Keratinocyte (primary cell): Measurements from ENCODE around the gene RASAL2.

Experiments
- EZH2 ChIP-seq: IDR thresholded peaks from one replicate; pipeline ENCODE4 v1.6.1; 2012; ENCODE audit warnings: inconsistent platforms, mild to moderate bottlenecking, low read length, moderate library complexity
- TF ChIP-seq, protein P1 (sequence below), 3 experiments: IDR thresholded peaks in 1 of 3; conservative IDR thresholded peaks in 1 of 3; optimal IDR thresholded peaks in 1 of 3; 2 replicates in 2 of 3; 3 replicates in 1 of 3; pipeline versions ENCODE3 to v1.5.1; 2011; ENCODE audit warnings: low read length in 3 of 3, mild to moderate bottlenecking in 3 of 3, moderate library complexity in 2 of 3, control low read depth in 1 of 3, inconsistent platforms in 1 of 3; ENCODE audit not compliant: insufficient read depth in 2 of 3; ENCODE audit errors: extremely low read depth in 1 of 3

DNA sequence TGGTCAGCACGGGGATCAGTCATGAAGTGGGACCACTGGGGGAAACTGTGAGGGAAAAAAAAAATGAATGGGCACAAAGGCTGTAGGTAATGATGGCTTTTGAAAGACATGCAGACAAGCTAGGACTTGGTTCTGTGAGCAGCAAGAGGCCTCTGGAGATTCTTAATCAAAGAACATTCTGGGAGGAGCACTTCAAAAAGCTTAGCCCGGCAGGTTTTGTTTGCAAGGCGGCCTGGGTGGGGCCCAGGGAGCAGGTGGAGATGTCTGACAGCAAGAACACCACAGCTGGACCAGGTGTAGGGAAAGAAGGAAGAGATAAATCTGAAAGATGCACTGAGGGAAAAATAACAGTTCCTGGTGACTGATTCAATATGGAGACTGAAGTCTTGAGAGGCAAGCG, 425.0 kb downstream of the RASAL2 start:
- TF ChIP-seq, protein P1, sequence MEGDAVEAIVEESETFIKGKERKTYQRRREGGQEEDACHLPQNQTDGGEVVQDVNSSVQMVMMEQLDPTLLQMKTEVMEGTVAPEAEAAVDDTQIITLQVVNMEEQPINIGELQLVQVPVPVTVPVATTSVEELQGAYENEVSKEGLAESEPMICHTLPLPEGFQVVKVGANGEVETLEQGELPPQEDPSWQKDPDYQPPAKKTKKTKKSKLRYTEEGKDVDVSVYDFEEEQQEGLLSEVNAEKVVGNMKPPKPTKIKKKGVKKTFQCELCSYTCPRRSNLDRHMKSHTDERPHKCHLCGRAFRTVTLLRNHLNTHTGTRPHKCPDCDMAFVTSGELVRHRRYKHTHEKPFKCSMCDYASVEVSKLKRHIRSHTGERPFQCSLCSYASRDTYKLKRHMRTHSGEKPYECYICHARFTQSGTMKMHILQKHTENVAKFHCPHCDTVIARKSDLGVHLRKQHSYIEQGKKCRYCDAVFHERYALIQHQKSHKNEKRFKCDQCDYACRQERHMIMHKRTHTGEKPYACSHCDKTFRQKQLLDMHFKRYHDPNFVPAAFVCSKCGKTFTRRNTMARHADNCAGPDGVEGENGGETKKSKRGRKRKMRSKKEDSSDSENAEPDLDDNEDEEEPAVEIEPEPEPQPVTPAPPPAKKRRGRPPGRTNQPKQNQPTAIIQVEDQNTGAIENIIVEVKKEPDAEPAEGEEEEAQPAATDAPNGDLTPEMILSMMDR (optimal IDR thresholded peaks at IDR 0.05 in 1 of 3, IDR thresholded peaks at IDR 0.05 in 1 of 3, conservative IDR thresholded peaks at IDR 0.05 in 1 of 3; ENCODE audit: extremely low read depth in 1 of 3, insufficient read depth in 2 of 3, low read length in 3 of 3) = no peak
- no peak for TF ChIP-seq EZH2
